PC-9 (cell line): Measurements from ENCODE around the gene MEF2C.

Source experiments
- EZH2 ChIP-seq: fragments of 200-600 bp; sonication (generic); IDR thresholded peaks from 2 replicates; pipeline ENCODE4 v1.8.0; 2017; ENCODE audit warnings: antibody characterized with exemption, low read depth
- TF ChIP-seq, protein P1 (sequence below): fragments of 200-600 bp; sonication (generic); conservative IDR thresholded peaks from 2 replicates; pipeline ENCODE4 v1.6.1; 2017; ENCODE audit warnings: mixed run types, antibody characterized with exemption, mild to moderate bottlenecking, moderate library complexity

DNA sequence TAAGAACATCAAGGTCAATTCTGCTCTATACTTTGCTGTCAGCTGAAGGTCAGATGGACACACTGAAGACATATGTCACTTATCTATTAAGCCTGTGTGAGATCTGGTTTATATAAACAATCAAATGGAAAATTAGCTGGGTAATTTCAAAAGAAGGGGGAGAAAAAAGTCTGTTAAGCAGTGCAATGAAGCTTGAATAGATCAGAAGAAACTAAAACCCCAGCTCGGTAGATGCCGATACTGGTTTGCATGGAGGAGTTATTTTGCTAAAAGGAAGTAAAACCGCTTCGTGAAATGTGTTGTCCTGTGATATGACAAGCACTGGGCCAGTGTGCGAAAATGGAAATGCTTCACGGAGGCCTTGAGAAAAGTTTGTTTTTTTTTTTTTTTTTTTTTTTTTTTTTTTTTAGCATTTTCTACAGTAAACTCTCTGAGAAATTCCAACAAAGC lies 148.8 kb downstream of the MEF2C start:
- TF ChIP-seq, protein P1, sequence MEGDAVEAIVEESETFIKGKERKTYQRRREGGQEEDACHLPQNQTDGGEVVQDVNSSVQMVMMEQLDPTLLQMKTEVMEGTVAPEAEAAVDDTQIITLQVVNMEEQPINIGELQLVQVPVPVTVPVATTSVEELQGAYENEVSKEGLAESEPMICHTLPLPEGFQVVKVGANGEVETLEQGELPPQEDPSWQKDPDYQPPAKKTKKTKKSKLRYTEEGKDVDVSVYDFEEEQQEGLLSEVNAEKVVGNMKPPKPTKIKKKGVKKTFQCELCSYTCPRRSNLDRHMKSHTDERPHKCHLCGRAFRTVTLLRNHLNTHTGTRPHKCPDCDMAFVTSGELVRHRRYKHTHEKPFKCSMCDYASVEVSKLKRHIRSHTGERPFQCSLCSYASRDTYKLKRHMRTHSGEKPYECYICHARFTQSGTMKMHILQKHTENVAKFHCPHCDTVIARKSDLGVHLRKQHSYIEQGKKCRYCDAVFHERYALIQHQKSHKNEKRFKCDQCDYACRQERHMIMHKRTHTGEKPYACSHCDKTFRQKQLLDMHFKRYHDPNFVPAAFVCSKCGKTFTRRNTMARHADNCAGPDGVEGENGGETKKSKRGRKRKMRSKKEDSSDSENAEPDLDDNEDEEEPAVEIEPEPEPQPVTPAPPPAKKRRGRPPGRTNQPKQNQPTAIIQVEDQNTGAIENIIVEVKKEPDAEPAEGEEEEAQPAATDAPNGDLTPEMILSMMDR = no peak
- no peak for TF ChIP-seq EZH2
